HG03108 (cell line): ENCODE data around the gene HMCN1.
"Not testable (repeated sequence)": the region's sequence is repeated elsewhere in the genome, so short reads cannot be mapped to it uniquely, and the experiment has no call there.

Source experiments
- ATAC-seq: cut with Tn5 transposase; IDR thresholded peaks from one replicate; pipeline ENCODE4 v1.9.1; 2021; ENCODE audit warnings: moderate library complexity; ENCODE audit not compliant: unreplicated experiment

Gene HMCN1

DNA sequence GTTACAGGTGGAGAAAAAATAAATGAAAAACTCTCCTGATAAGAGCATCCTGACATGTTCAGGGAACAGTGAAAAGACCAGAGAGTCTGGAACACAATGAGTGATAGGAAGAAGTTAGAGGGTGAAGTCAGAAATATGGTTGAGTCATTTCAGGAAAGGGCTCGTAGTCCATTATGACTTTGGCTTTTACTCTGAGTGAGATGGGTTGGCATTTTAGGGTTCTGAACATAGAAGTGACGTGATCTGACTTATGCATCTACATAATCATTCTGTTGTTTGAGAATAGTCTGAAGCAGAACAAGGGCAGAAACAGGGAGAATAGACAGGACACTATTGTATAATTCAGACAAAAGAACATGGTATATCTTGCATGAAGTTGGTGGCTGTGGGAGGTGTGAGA lies 5.8 kb downstream of the HMCN1 start:
- no peak for ATAC-seq

DNA sequence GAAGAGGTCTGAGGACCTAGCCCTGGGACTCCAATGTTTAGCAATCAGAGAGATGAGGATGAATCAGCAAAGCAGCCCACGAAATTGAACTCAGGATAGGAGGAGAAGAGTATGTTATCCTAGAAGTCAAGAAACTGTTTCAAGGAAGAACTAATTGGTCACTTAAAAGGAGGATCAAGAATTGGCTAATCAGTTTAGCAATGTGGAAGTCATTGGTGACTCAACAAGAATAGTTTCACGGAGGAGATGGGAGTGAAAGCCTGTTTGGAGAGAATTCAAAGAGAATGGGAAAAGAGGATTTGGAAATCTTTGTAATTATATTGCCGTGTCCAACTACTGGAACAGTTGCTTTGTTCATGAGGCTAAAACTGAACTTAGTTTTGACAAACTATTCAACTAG lies 7.4 kb downstream of the HMCN1 start:
- no peak for ATAC-seq

DNA sequence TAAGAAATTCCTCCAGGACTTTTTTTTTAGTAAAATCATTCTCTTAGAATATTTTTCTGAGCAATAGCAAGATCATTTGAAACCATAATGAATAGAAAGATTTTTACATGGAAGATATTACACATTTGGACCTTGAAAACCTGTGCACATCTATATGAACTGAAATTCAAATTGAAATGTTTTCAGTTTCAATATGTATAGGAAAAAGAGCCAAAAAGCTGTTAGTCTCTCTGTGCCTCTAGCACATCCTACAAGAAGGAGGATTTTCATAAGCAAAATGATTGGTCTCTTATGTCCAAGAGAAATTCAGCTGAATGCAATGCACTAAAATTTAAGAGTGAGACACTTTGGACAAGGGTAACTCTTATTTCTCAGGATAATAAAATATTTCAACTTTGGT lies 8.2 kb downstream of the HMCN1 start:
- ATAC-seq: no peak

- ATAC-seq: no peak
Measured at GRCh38 chr1:185745165-185745564, 11.0 kb downstream of the HMCN1 start.

DNA sequence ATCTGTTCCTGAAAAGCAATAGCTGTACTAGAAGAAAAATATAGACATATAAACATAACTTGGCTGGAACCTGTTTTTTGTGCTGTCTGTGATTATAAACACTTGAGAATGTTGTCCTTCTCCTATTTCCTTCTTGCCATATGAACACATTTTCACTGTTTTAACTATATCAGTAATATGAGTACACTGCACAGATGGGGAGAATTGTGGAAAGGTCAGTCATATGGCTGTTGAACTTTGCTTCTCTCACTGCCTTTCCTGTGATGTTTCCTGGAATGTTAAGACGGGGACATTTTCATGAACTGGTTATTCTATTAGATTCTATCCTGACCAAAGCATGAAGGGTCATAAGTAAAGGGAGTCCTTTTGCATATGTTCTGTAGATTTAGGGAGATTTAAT lies 24.9 kb downstream of the HMCN1 start:
- no peak for ATAC-seq

GRCh38 chr1:185761841-185762240 lies 27.6 kb downstream of the HMCN1 start:
- ATAC-seq: no peak

GRCh38 chr1:185767508-185768120 lies 33.4 kb downstream of the HMCN1 start:
- ATAC-seq: no peak

- ATAC-seq: no peak
Measured at GRCh38 chr1:185768371-185768770, 34.2 kb downstream of the HMCN1 start.

DNA sequence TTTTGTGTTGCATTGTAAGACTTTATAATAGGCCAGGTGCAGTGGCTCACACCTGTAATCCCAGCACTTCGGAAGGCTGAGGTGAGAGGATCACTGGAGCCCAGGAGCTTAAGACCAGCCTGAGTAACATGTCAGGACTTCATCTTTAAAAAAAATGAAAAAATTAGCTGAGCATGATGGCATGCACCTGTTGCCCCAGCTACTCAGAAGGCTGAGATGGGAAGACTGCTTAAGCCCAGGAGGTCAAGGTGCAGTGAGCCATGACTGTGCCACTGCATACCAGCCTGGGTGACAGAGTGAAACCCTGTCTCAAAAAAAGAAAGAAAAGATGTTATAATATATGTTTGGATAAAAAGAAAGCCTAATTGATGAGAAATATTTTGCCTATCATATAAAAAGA lies 34.9 kb downstream of the HMCN1 start:
- no peak for ATAC-seq

GRCh38 chr1:185774394-185774793 lies 40.2 kb downstream of the HMCN1 start:
- ATAC-seq: no peak

DNA sequence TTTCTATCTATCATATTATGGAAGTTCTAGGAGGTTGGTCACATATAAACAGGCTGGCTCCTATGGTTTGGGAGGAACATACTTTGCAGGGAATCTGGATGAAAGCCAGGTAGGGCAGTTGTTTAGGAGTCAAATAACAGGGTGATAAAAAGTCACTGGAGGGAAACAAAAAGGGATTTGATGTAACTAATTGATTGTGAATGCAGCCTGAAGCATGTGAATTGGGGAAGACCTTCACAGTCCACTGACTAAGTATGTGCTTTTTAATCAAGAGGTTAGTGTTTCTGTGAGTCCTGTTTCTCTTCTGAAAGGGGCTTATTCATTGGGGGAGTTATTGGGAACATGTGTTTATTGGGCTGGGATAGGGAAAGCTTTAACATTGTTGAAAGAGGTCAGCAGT lies 41.3 kb downstream of the HMCN1 start:
- ATAC-seq: no peak

DNA sequence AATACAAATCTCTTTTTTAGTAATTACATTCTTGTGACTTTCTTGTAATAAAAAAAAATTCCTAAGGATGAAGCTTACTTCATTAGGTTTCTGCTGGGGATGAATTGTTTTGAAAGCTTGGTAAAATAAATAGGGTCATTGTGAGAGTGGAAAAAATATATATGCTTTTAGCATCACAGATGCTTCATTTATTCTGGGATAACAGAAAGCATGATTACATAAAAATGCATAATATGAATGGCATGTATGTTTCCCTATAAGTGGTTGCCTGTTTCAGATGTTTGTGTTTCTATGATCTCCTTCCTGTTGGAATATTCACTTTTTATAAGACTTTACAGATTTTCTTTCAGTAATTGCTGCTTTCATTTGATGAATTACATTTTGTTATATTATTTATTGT lies 42.3 kb downstream of the HMCN1 start:
- no peak for ATAC-seq

DNA sequence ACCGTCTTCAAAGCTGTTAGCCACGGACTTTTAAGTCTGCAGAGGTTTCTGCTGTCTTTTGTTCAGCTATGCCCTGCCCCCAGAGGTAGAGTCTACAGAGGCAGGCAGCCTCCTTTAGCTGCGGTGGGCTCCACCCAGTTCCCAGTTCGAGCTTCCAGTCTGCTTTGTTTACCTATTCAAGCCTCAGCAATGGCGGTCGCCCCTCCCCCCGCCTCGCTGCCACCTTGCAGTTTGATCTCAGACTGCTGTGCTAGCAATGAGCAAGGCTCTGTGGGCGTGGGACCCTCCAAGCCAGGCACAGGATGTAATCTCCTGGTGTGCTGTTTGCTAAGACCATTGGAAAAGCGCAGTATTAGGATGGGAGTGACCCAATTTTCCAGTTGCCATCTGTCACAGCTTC lies 49.7 kb downstream of the HMCN1 start:
- ATAC-seq: not testable (repeated sequence)

DNA sequence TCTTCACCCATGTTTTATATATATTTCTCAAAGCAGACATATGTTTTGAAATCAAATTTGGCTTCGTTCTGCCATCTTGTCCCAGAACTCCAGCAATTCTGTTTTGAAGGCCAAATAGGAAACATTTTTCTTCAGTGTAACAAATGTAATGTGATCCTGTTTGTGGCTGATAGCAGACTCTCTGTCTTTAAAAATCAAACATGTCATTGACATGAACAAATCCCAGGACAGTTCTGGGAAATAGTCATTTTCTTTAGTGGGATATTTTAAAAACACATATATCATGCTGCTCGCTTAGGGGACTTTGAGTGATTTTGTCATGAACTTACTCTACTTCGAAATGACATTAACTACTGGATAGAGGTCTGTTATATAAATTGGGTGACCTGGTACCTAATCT lies 51.4 kb downstream of the HMCN1 start:
- ATAC-seq: no peak

DNA sequence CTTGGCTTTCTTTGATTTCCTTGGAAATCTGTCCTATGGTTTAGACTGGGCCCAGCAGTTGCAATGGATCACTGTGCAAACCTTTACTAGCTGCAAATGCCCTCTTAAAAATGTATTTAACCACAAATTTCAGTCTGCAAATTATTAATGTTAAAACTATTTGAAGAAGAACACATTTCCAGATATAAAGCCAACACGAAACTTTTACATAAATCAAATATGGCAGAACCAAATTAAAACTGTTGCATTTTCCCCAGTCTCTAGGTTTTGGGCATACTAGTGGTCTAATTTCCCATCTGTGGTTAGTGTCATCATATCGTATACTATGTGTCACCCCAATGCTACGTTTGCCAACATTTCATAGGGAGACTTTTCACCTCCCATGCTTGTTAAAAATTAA lies 52.3 kb downstream of the HMCN1 start:
- no peak for ATAC-seq

DNA sequence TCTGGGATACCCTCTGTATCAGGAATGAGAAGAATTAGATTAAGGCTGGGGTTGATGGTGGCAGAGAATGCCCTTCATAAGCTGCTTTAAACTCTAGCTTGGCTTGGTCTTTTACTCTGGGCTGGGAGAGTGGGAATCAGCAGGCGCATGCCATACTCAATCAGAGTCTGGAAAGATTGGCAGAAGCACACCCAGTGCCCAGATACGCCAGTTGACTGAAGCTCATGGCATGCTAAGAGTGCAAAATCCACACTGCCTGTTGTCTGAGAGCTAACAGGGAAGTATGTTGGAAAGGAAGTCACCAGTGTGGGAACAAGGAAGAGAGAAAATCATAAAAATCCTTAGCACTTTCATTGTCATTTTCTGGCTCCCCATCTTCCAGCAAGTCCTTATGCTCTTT lies 53.0 kb downstream of the HMCN1 start:
- ATAC-seq: no peak

DNA sequence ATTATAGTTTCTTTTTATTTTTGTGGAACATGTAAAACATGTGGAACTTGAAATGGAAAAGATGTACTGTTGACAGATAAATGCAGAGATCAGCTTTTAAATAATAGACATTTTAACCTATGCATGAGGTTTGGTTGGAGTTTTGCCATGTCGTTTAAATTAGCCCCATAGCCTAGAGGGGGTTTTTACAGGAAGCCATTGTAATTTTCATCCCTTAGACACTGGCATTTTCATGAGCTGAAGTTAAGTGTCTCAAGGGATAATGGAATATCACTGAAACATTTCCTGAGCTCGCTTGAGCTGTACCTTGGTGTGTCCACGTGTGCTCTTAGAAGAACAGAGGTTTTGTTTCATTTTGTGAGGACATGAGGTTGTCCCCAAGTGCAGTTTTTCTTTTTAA lies 54.2 kb downstream of the HMCN1 start:
- no peak for ATAC-seq

- no peak for ATAC-seq
Measured at GRCh38 chr1:185789501-185790193, 55.5 kb downstream of the HMCN1 start.

DNA sequence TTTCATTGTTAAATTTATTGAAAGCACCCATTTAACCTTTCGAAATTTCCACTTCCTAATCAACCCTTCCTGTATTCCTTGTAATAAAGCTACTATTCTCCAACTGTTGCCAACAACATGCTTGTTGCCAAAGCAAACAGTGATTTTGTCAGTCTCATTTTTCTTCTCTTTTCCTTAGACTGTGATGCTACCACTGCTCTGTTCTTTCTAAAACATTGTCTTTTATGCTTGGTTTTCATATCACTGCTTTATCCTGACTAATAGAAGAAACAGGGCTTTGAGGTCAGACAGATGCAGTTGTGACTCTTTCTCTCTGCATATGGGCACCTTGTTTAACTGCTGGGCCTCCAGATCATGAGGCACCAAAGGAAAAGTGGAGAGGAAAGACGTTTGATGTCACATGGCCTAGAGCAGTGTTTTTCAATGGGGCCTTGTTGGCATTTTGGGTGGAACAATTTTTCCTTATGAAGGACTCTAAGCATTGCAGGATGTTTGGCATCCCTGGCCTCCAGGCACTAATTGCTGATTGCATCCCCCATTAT lies 56.1 kb downstream of the HMCN1 start:
- ATAC-seq: no peak

DNA sequence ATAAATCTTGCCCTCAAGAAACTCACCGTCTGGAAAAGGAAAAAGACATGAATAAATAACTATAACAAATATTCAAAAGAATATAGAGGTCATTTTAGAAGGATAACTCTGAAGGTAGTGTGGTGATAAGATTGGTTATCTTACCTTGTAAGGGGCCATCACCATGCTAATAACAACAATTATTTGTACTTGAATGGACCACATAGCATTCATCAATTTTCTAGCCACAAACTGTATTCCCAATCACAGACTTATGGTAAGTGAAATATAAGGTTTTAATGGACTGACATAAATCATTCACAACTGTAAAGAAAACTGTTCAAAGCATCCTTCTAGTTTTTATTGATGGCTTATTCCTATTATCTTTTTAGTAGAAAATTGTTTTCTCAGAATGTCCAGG lies 57.8 kb downstream of the HMCN1 start:
- ATAC-seq: no peak

- ATAC-seq: not testable (repeated sequence)
Measured at GRCh38 chr1:185794495-185794894, 60.3 kb downstream of the HMCN1 start.

- no peak for ATAC-seq
Measured at GRCh38 chr1:185795181-185795580, 61.0 kb downstream of the HMCN1 start.

- no peak for ATAC-seq
Measured at GRCh38 chr1:185798505-185798904, 64.3 kb downstream of the HMCN1 start.
